GM18907 (cell line): ENCODE data around the gene SERPINA5.

Experiments used
- ATAC-seq: cut with Tn5 transposase; IDR thresholded peaks from one replicate; pipeline ENCODE4 v1.9.1; 2021; ENCODE audit warnings: mild to moderate bottlenecking, moderate library complexity; ENCODE audit not compliant: unreplicated experiment

The SERPINA5 gene

GRCh38 chr14:94581127-94581999, at the start of gene SERPINA5:
Gene SERPINA5, plus strand, starts transcription at chr14:94581426. Its CDS starts 5,937 bp downstream, at chr14:94587363.
- no peak for ATAC-seq

GRCh38 chr14:94532447-94532846, 48.8 kb upstream of the SERPINA5 start:
- no peak for ATAC-seq

GRCh38 chr14:94535506-94535905, 45.7 kb upstream of the SERPINA5 start:
- ATAC-seq: no peak

- no peak for ATAC-seq
Measured at GRCh38 chr14:94536836-94537235, 44.4 kb upstream of the SERPINA5 start.

GRCh38 chr14:94538070-94538740, 43.0 kb upstream of the SERPINA5 start:
- no peak for ATAC-seq

GRCh38 chr14:94539181-94539580, 42.0 kb upstream of the SERPINA5 start:
- ATAC-seq: no peak

GRCh38 chr14:94540031-94540794, 41.0 kb upstream of the SERPINA5 start:
- ATAC-seq: no peak

- ATAC-seq: no peak
Measured at GRCh38 chr14:94541234-94541975, 39.8 kb upstream of the SERPINA5 start.

GRCh38 chr14:94542111-94542810, 39.0 kb upstream of the SERPINA5 start:
- no peak for ATAC-seq

GRCh38 chr14:94542811-94543440, 38.3 kb upstream of the SERPINA5 start:
- ATAC-seq: no peak

- no peak for ATAC-seq
Measured at GRCh38 chr14:94543449-94544124, 37.6 kb upstream of the SERPINA5 start.

- no peak for ATAC-seq
Measured at GRCh38 chr14:94544726-94545125, 36.5 kb upstream of the SERPINA5 start.

GRCh38 chr14:94545131-94545841, 35.9 kb upstream of the SERPINA5 start:
- ATAC-seq: no peak

- no peak for ATAC-seq
Measured at GRCh38 chr14:94547151-94547680, 34.0 kb upstream of the SERPINA5 start.

GRCh38 chr14:94547726-94548125, 33.5 kb upstream of the SERPINA5 start:
- ATAC-seq: no peak

GRCh38 chr14:94548131-94548998, 32.9 kb upstream of the SERPINA5 start:
- no peak for ATAC-seq
